IMR-90 (cell line): ENCODE data around the gene ERBB4.

Experiments
- CEBPB ChIP-seq: IDR thresholded peaks from 2 replicates; pipeline ENCODE4 v1.6.1; 2012; ENCODE audit warnings: low read depth, low read length, improper control_type of control experiment
- RCOR1 ChIP-seq: IDR thresholded peaks from 2 replicates; pipeline ENCODE4 v1.6.1; 2012; ENCODE audit warnings: mild to moderate bottlenecking, low read length, improper control_type of control experiment; ENCODE audit not compliant: insufficient replicate concordance
- TF ChIP-seq, protein P1 (sequence below): conservative IDR thresholded peaks from 2 replicates; pipeline ENCODE4 v1.5.1; 2012; ENCODE audit warnings: mild to moderate bottlenecking, low read depth, low read length, improper control_type of control experiment

DNA sequence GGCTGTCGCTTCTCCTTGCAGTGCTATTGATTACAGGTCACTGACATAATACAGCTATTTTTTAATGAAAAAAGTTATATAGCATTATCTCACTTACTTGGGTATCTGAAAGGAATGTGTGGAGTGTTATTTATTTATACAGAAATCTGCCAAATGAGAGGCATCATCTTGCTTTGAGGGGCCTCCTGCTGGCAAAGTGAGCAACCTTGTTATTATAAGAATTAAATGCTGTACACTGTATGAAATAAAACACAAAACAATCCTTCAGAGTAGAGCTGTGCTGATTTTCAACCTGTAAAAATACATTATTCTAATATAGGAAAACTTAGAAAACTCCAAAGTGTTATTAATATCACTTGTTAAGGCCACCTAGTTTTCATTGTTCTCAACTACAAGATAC is 20.9 kb downstream of the ERBB4 start:
- no peak for TF ChIP-seq CEBPB
- TF ChIP-seq, protein P1, sequence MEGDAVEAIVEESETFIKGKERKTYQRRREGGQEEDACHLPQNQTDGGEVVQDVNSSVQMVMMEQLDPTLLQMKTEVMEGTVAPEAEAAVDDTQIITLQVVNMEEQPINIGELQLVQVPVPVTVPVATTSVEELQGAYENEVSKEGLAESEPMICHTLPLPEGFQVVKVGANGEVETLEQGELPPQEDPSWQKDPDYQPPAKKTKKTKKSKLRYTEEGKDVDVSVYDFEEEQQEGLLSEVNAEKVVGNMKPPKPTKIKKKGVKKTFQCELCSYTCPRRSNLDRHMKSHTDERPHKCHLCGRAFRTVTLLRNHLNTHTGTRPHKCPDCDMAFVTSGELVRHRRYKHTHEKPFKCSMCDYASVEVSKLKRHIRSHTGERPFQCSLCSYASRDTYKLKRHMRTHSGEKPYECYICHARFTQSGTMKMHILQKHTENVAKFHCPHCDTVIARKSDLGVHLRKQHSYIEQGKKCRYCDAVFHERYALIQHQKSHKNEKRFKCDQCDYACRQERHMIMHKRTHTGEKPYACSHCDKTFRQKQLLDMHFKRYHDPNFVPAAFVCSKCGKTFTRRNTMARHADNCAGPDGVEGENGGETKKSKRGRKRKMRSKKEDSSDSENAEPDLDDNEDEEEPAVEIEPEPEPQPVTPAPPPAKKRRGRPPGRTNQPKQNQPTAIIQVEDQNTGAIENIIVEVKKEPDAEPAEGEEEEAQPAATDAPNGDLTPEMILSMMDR, result no peak
- no peak for TF ChIP-seq RCOR1
